HEK293 (cell line): Measurements from ENCODE around the gene CAPN1.

Source experiments
- CTCF ChIA-PET: fragments of 350-600 bp; formaldehyde crosslinking; extraction: SDS; loops from one replicate; lab custom pipeline; 2021; ENCODE audit warnings: antibody characterized with exemption; lab: Yijun Ruan, JAX
- POLR2A ChIA-PET: fragments of 300-600 bp; formaldehyde crosslinking; extraction: SDS; loops from one replicate; lab custom pipeline; 2020; ENCODE audit warnings: antibody characterized with exemption, inconsistent platforms; lab: Yijun Ruan, JAX
- H3K27ac ChIP-seq: fragments of 200-500 bp; sonication (Bioruptor generic); 2 replicates; pipeline ENCODE4 v1.5.1; 2014; ENCODE audit warnings: low read depth, low read length, control low read depth, inconsistent platforms; ENCODE audit errors: extremely low read depth
- H3K36me3 ChIP-seq, 2 experiments: fragments of 200-500 bp in 1 of 2; sonication (Bioruptor generic) in 1 of 2; 1 replicate in 1 of 2; 2 replicates in 1 of 2; pipeline ENCODE4 v1.5.1; 2014 to 2017; ENCODE audit warnings: inconsistent platforms in 2 of 2, low read length in 2 of 2; ENCODE audit not compliant: control insufficient read depth in 2 of 2, insufficient read depth in 1 of 2
- H3K4me1 ChIP-seq: fragments of 200-500 bp; sonication (Bioruptor generic); 2 replicates; pipeline ENCODE4 v1.5.1; 2014; ENCODE audit warnings: mild to moderate bottlenecking, low read length, inconsistent platforms; ENCODE audit not compliant: control insufficient read depth, insufficient read depth
- H3K4me3 ChIP-seq: 2 replicates; pipeline ENCODE4 v1.5.1; 2011; ENCODE audit warnings: low read depth, mild to moderate bottlenecking, control low read depth, low read length, moderate library complexity
- H3K9me3 ChIP-seq: fragments of 200-500 bp; sonication (Bioruptor generic); 2 replicates; pipeline ENCODE4 v1.5.1; 2014; ENCODE audit warnings: low read depth, low read length, inconsistent platforms; ENCODE audit not compliant: control insufficient read depth, insufficient read depth
- BCL11A ChIP-seq: fragments of 450-650 bp; formaldehyde crosslinking; IDR thresholded peaks from 2 replicates; pipeline ENCODE4 v1.5.1; 2016; ENCODE audit warnings: low read depth, missing biosample characterization, missing genetic modification characterization
- GLI4 ChIP-seq: fragments of 450-650 bp; formaldehyde crosslinking; IDR thresholded peaks from 2 replicates; pipeline ENCODE4 v1.5.1; 2016; ENCODE audit warnings: missing biosample characterization, missing genetic modification characterization
- HOXA7 ChIP-seq: sonication (generic); formaldehyde crosslinking; IDR thresholded peaks from 2 replicates; pipeline ENCODE4 v1.8.1; 2022; ENCODE audit warnings: missing genetic modification reagents, borderline replicate concordance
- PATZ1 ChIP-seq: fragments of 450-650 bp; formaldehyde crosslinking; IDR thresholded peaks from 2 replicates; pipeline ENCODE4 v1.5.1; 2016; ENCODE audit warnings: missing biosample characterization, missing genetic modification characterization
- SCRT1 ChIP-seq: fragments of 450-650 bp; formaldehyde crosslinking; IDR thresholded peaks from 2 replicates; pipeline ENCODE4 v1.5.1; 2016; ENCODE audit warnings: missing biosample characterization, missing genetic modification characterization, borderline replicate concordance
- ZBTB17 ChIP-seq: fragments of 450-650 bp; formaldehyde crosslinking; IDR thresholded peaks from 2 replicates; pipeline ENCODE4 v1.5.1; 2016; ENCODE audit warnings: missing biosample characterization, missing genetic modification characterization
- ZNF2 ChIP-seq: fragments of 450-650 bp; formaldehyde crosslinking; IDR thresholded peaks from 2 replicates; pipeline ENCODE4 v1.5.1; 2016; ENCODE audit warnings: missing biosample characterization, missing genetic modification characterization
- ZNF23 ChIP-seq: fragments of 450-650 bp; formaldehyde crosslinking; IDR thresholded peaks from 2 replicates; pipeline ENCODE4 v1.5.1; 2016; ENCODE audit warnings: missing biosample characterization, missing genetic modification characterization, borderline replicate concordance
- ZNF274 ChIP-seq, 2 experiments: fragments of 200-500 bp in 1 of 2; fragments of 450-650 bp in 1 of 2; sonication (Bioruptor generic) in 1 of 2; formaldehyde crosslinking in 1 of 2; IDR thresholded peaks; 2 replicates each; pipeline versions ENCODE4 v1.5.1 to v1.6.1; 2014 to 2016; ENCODE audit warnings: borderline replicate concordance in 1 of 2, inconsistent platforms in 1 of 2, low read length in 1 of 2, missing biosample characterization in 1 of 2, missing genetic modification characterization in 1 of 2
- ZNF280D ChIP-seq: fragments of 450-650 bp; formaldehyde crosslinking; IDR thresholded peaks from 2 replicates; pipeline ENCODE4 v1.5.1; 2016; ENCODE audit warnings: missing biosample characterization, missing genetic modification characterization
- ZNF398 ChIP-seq: fragments of 450-650 bp; formaldehyde crosslinking; IDR thresholded peaks from 2 replicates; pipeline ENCODE4 v1.5.1; 2017; ENCODE audit warnings: missing biosample characterization, missing genetic modification characterization
- ZNF433 ChIP-seq: fragments of 450-650 bp; formaldehyde crosslinking; IDR thresholded peaks from 2 replicates; pipeline ENCODE4 v1.5.1; 2016; ENCODE audit warnings: missing biosample characterization, missing genetic modification characterization, low read depth
- ZNF48 ChIP-seq: fragments of 450-650 bp; formaldehyde crosslinking; IDR thresholded peaks from 2 replicates; pipeline ENCODE4 v1.5.1; 2016; ENCODE audit warnings: missing biosample characterization, missing genetic modification characterization
- ZNF529 ChIP-seq: fragments of 450-650 bp; formaldehyde crosslinking; IDR thresholded peaks from 2 replicates; pipeline ENCODE4 v1.5.1; 2017; ENCODE audit warnings: missing genetic modification characterization, missing biosample characterization; ENCODE audit not compliant: insufficient replicate concordance
- ZNF701 ChIP-seq: fragments of 450-650 bp; formaldehyde crosslinking; IDR thresholded peaks from 2 replicates; pipeline ENCODE4 v1.5.1; 2016; ENCODE audit warnings: missing biosample characterization, missing genetic modification characterization
- ZSCAN16 ChIP-seq: fragments of 450-650 bp; formaldehyde crosslinking; IDR thresholded peaks from 2 replicates; pipeline ENCODE4 v1.5.1; 2016; ENCODE audit warnings: missing biosample characterization, missing genetic modification characterization

The CAPN1 gene

GRCh38 chr11:65159012-65159411, 22.7 kb upstream of the CAPN1 start:
- Histone ChIP-seq H3K27ac (no peak overlapping the region), H3K9me3 (no peaks in the 10 kb centered on the region), H3K36me3 (no peaks in the 10 kb centered on the region), H3K4me3 (no peak overlapping the region), H3K4me1 (no peaks in the 10 kb centered on the region)
- CTCF ChIA-PET, result interaction anchor here (1.0 kb wide), 1 partner anchor 46 kb away, joined by 3 read pairs; no protein-coding TSS in a partner anchor
- POLR2A ChIA-PET, result interaction anchor here (0.7 kb wide), 1 partner anchor 19 kb away, joined by 3 read pairs; no protein-coding TSS in a partner anchor
- TF ChIP-seq ZNF398 (tag by site-specific recombination) (no peak), ZNF280D (tag by site-specific recombination) (no peak), ZNF701 (tag by site-specific recombination) (no peak), ZNF2 (tag by site-specific recombination) (no peak), SCRT1 (no peak), ZNF23 (tag by site-specific recombination) (no peak), HOXA7 (CRISPR knock-in tag) (no peak)

- H3K9me3 ChIP-seq, result no peaks in the 10 kb centered on the region
- H3K27ac ChIP-seq, result no peak overlapping the region
- TF ChIP-seq ZSCAN16 (tag by site-specific recombination) (no peak), ZNF274 (IDR thresholded peaks at IDR 0.05; ENCODE audit: low read length) (no peak), ZNF274 (tag by site-specific recombination; IDR thresholded peaks at IDR 0.05; ENCODE audit: borderline replicate concordance) (no peak), ZBTB17 (tag by site-specific recombination) (no peak), ZNF433 (tag by site-specific recombination) (no peak), GLI4 (tag by site-specific recombination) (no peak), ZNF48 (tag by site-specific recombination) (no peak), BCL11A (tag by site-specific recombination) (no peak), PATZ1 (tag by site-specific recombination) (no peak), ZNF529 (no peak)
- no peaks in the 10 kb centered on the region for H3K36me3 ChIP-seq
- ChIA-PET POLR2A (interaction anchor here (1.7 kb wide), 1 partner anchor 26 kb away, joined by 4 read pairs; no protein-coding TSS in a partner anchor), CTCF (no interaction called here)
- H3K4me3 ChIP-seq, result no peak overlapping the region
- no peaks in the 10 kb centered on the region for H3K4me1 ChIP-seq
Observed at GRCh38 chr11:65160643-65161042, 21.1 kb upstream of the CAPN1 start.
